Measurements from ENCODE around the gene TRIML1. TPM values are rescaled to one million over a fixed set of nuclear protein-coding genes. Genes with fewer than 3 reads are reported as not detected.

Gene TRIML1
- 0.31 TPM in 1 of 2 replicates, not detected in the other for total RNA-seq (2014; rRNA removed; shearing (Covaris generic))

- no peak for DNase-seq (ENCODE audit: low spot score)
Measured at GRCh38 chr4:188139141-188139540, at the start of gene TRIML1. TSS of gene TRIML1 (plus strand) at chr4:188139441. CDS start at chr4:188139559, 118 bp downstream.

GRCh38 chr4:188092824-188093223 lies 46.4 kb upstream of the TRIML1 start:
- DNase-seq (ENCODE audit: low spot score), result peak; percentile 62

GRCh38 chr4:188106454-188106853 lies 32.8 kb upstream of the TRIML1 start:
- DNase-seq (ENCODE audit: low spot score), result no peak

- peak; percentile 73 for DNase-seq (ENCODE audit: low spot score)
Measured at GRCh38 chr4:188107931-188108843, 31.1 kb upstream of the TRIML1 start.

GRCh38 chr4:188109157-188109755 lies 30.0 kb upstream of the TRIML1 start, which contains the start of gene TRIML2:
TSS of gene TRIML2 (minus strand) at chr4:188109603. CDS start at chr4:188105368, 4,235 bp downstream.
- DNase-seq (ENCODE audit: low spot score), result peak; percentile 68

- DNase-seq (ENCODE audit: low spot score), result no peak
Measured at GRCh38 chr4:188110036-188110435, 29.2 kb upstream of the TRIML1 start.

GRCh38 chr4:188110741-188111471 lies 28.3 kb upstream of the TRIML1 start:
- no peak for DNase-seq (ENCODE audit: low spot score)

- DNase-seq (ENCODE audit: low spot score), result no peak
Measured at GRCh38 chr4:188111955-188112354, 27.3 kb upstream of the TRIML1 start.

- no peak for DNase-seq (ENCODE audit: low spot score)
Measured at GRCh38 chr4:188113156-188113555, 26.1 kb upstream of the TRIML1 start.

GRCh38 chr4:188117631-188118324 lies 21.5 kb upstream of the TRIML1 start:
- no peak for DNase-seq (ENCODE audit: low spot score)

GRCh38 chr4:188121530-188121929 lies 17.7 kb upstream of the TRIML1 start:
- DNase-seq (ENCODE audit: low spot score), result no peak

- DNase-seq (ENCODE audit: low spot score), result peak; percentile 96
Measured at GRCh38 chr4:188127214-188127874, 11.9 kb upstream of the TRIML1 start.

- no peak for DNase-seq (ENCODE audit: low spot score)
Measured at GRCh38 chr4:188130355-188130754, 8.9 kb upstream of the TRIML1 start.

- no peak for DNase-seq (ENCODE audit: low spot score)
Measured at GRCh38 chr4:188132232-188132631, 7.0 kb upstream of the TRIML1 start.

- DNase-seq (ENCODE audit: low spot score), result no peak
Measured at GRCh38 chr4:188138227-188138626, 1.0 kb upstream of the TRIML1 start.

- DNase-seq (ENCODE audit: low spot score), result peak; percentile 48
Measured at GRCh38 chr4:188139671-188140070, 430 bp downstream of the TRIML1 start.

- DNase-seq (ENCODE audit: low spot score), result no peak
Measured at GRCh38 chr4:188143731-188144130, 4.5 kb downstream of the TRIML1 start.

- DNase-seq (ENCODE audit: low spot score), result no peak
Measured at GRCh38 chr4:188145601-188146000, 6.4 kb downstream of the TRIML1 start.

GRCh38 chr4:188146618-188147017 lies 7.4 kb downstream of the TRIML1 start:
- no peak for DNase-seq (ENCODE audit: low spot score)

- DNase-seq (ENCODE audit: low spot score), result no peak
Measured at GRCh38 chr4:188147176-188147575, 7.9 kb downstream of the TRIML1 start.

GRCh38 chr4:188147776-188148175 lies 8.5 kb downstream of the TRIML1 start:
- no peak for DNase-seq (ENCODE audit: low spot score)
